H9 (cell line): ENCODE data around the gene SCN1B. TPM values are rescaled to one million over a fixed set of nuclear protein-coding genes. Genes with fewer than 3 reads are reported as not detected.

ENCODE experiments used
- DNase-seq: peaks from one replicate; pipeline ENCODE4 v3.0.0-alpha.2; 2017
- H2AFZ ChIP-seq: one replicate; pipeline ENCODE4 v1.6.1; 2013; ENCODE audit warnings: mild to moderate bottlenecking, low read length, control low read depth, moderate library complexity
- H2AK5ac ChIP-seq: 2 replicates; pipeline ENCODE4 v1.6.1; 2013; ENCODE audit warnings: low read length, control low read depth, mixed read lengths; ENCODE audit not compliant: insufficient read length
- H2BK120ac ChIP-seq: one replicate; pipeline ENCODE4 v1.6.1; 2013; ENCODE audit warnings: low read depth, mild to moderate bottlenecking, low read length, control low read depth, inconsistent platforms; ENCODE audit not compliant: poor library complexity, severe bottlenecking
- H2BK12ac ChIP-seq: 2 replicates; pipeline ENCODE4 v1.6.1; 2013; ENCODE audit warnings: low read length, control low read depth, mixed read lengths, low read depth; ENCODE audit not compliant: insufficient read length
- H2BK15ac ChIP-seq: 2 replicates; pipeline ENCODE4 v1.6.1; 2013; ENCODE audit warnings: low read depth, low read length, control low read depth
- H2BK20ac ChIP-seq: one replicate; pipeline ENCODE4 v1.6.1; 2013; ENCODE audit warnings: low read depth, mild to moderate bottlenecking, low read length, control low read depth, inconsistent platforms; ENCODE audit not compliant: poor library complexity, severe bottlenecking
- H2BK5ac ChIP-seq: 2 replicates; pipeline ENCODE4 v1.6.1; 2013; ENCODE audit warnings: low read length, control low read depth, mixed read lengths; ENCODE audit not compliant: insufficient read length
- H3K14ac ChIP-seq: 2 replicates; pipeline ENCODE4 v1.6.1; 2013; ENCODE audit warnings: low read length, control low read depth; ENCODE audit not compliant: insufficient read depth
- H3K18ac ChIP-seq: 2 replicates; pipeline ENCODE4 v1.6.1; 2013; ENCODE audit warnings: low read depth, mild to moderate bottlenecking, mixed read lengths, low read length, control low read depth; ENCODE audit not compliant: insufficient read length
- H3K23ac ChIP-seq: 2 replicates; pipeline ENCODE4 v1.6.1; 2013; ENCODE audit warnings: low read length, control low read depth, mixed read lengths, low read depth; ENCODE audit not compliant: insufficient read length
- H3K23me2 ChIP-seq: 2 replicates; pipeline ENCODE4 v1.6.1; 2013; ENCODE audit warnings: low read depth, mild to moderate bottlenecking, mixed read lengths, low read length, control low read depth; ENCODE audit not compliant: insufficient read length, poor library complexity, severe bottlenecking
- H3K27ac ChIP-seq: 2 replicates; pipeline ENCODE4 v1.5.1; 2013; ENCODE audit warnings: low read length, control low read depth, mixed read lengths, low read depth; ENCODE audit not compliant: insufficient read length
- H3K27me3 ChIP-seq: 2 replicates; pipeline ENCODE4 v1.6.1; 2013; ENCODE audit warnings: low read length, control low read depth, inconsistent platforms; ENCODE audit not compliant: insufficient read depth
- H3K4ac ChIP-seq: 2 replicates; pipeline ENCODE4 v1.6.1; 2013; ENCODE audit warnings: low read depth, mild to moderate bottlenecking, control low read depth, inconsistent platforms, low read length, moderate library complexity
- H3K4me1 ChIP-seq: 2 replicates; pipeline ENCODE4 v1.6.1; 2013; ENCODE audit warnings: low read length, control low read depth, inconsistent platforms; ENCODE audit not compliant: insufficient read depth
- H3K4me2 ChIP-seq: 2 replicates; pipeline ENCODE4 v1.6.1; 2013; ENCODE audit warnings: low read length, control low read depth, mixed read lengths; ENCODE audit not compliant: insufficient read length, insufficient read depth
- H3K56ac ChIP-seq: 2 replicates; pipeline ENCODE4 v1.6.1; 2013; ENCODE audit warnings: low read depth, mild to moderate bottlenecking, mixed read lengths, low read length, control low read depth; ENCODE audit not compliant: insufficient read length
- H3K79me1 ChIP-seq: 2 replicates; pipeline ENCODE4 v1.6.1; 2013; ENCODE audit warnings: low read depth, mild to moderate bottlenecking, moderate library complexity, low read length, control low read depth, inconsistent platforms; ENCODE audit not compliant: insufficient read depth, poor library complexity, severe bottlenecking
- H3K79me2 ChIP-seq: 2 replicates; pipeline ENCODE4 v1.6.1; 2013; ENCODE audit warnings: low read length, control low read depth, inconsistent platforms; ENCODE audit not compliant: insufficient read depth
- H3K9ac ChIP-seq: 2 replicates; pipeline ENCODE4 v1.6.1; 2013; ENCODE audit warnings: low read length, control low read depth, mixed read lengths; ENCODE audit not compliant: insufficient read length; ENCODE audit errors: extremely low read depth
- H3K9me3 ChIP-seq: one replicate; pipeline ENCODE4 v1.6.1; 2013; ENCODE audit warnings: low read depth, low read length, inconsistent platforms; ENCODE audit not compliant: control insufficient read depth
- H3T11ph ChIP-seq: one replicate; pipeline ENCODE4 v1.6.1; 2013; ENCODE audit warnings: mild to moderate bottlenecking, low read length, control low read depth, inconsistent platforms
- H4K20me1 ChIP-seq: one replicate; pipeline ENCODE4 v1.6.1; 2013; ENCODE audit not compliant: control insufficient read depth, insufficient read length, insufficient read depth
- H4K5ac ChIP-seq: 2 replicates; pipeline ENCODE4 v1.6.1; 2013; ENCODE audit warnings: low read depth, mild to moderate bottlenecking, mixed read lengths, low read length, control low read depth; ENCODE audit not compliant: insufficient read length
- H4K8ac ChIP-seq: replicated peaks from 2 replicates; pipeline ENCODE4 v1.6.1; 2013; ENCODE audit warnings: low read length, control low read depth, mixed read lengths, low read depth; ENCODE audit not compliant: insufficient read length
- H4K91ac ChIP-seq: 2 replicates; pipeline ENCODE4 v1.6.1; 2013; ENCODE audit warnings: low read depth, mild to moderate bottlenecking, moderate library complexity, mixed read lengths, low read length, control low read depth; ENCODE audit not compliant: insufficient read length
- H3K27ac Mint-ChIP-seq, 3 experiments: 2 replicates in 2 of 3; 3 replicates in 1 of 3; pipeline ENCODE4 v1.8.0; 2020 to 2021; ENCODE audit warnings: mixed read lengths in 3 of 3, mild to moderate bottlenecking in 1 of 3, moderate library complexity in 1 of 3
- H3K27me3 Mint-ChIP-seq: 2 replicates; pipeline ENCODE4 v1.8.0; 2021; ENCODE audit warnings: low read depth, mild to moderate bottlenecking, moderate library complexity, mixed read lengths
- H3K36me3 Mint-ChIP-seq, 3 experiments: 2 replicates in 2 of 3; 3 replicates in 1 of 3; pipeline ENCODE4 v1.8.0; 2020 to 2021; ENCODE audit warnings: low read depth in 3 of 3, mixed read lengths in 3 of 3; ENCODE audit not compliant: insufficient read depth in 1 of 3
- H3K4me1 Mint-ChIP-seq, 2 experiments: 2 replicates each; pipeline ENCODE4 v1.8.0; 2020; ENCODE audit warnings: mixed read lengths in 2 of 2
- H3K4me3 Mint-ChIP-seq, 2 experiments: 2 replicates in 1 of 2; 3 replicates in 1 of 2; pipeline ENCODE4 v1.8.0; 2020 to 2021; ENCODE audit warnings: mild to moderate bottlenecking in 2 of 2, mixed read lengths in 2 of 2, moderate library complexity in 1 of 2
- H3K9me3 Mint-ChIP-seq, 2 experiments: 2 replicates in 1 of 2; 3 replicates in 1 of 2; pipeline ENCODE4 v1.8.0; 2020; ENCODE audit warnings: mild to moderate bottlenecking in 2 of 2, mixed read lengths in 2 of 2, moderate library complexity in 1 of 2
- WGBS: extraction: QIAGEN DNeasy Blood & Tissue Kit; methylation state at CpG from one replicate; pipeline ENCODE4 v1.1.7; 2013; ENCODE audit warnings: missing lambda C conversion rate, low lambda C conversion rate, mixed read lengths; ENCODE audit not compliant: insufficient read length; ENCODE audit errors: extremely low coverage; 5-methylcytosine and 5-hydroxymethylcytosine counted together
- total RNA-seq: library from RNA; stranded (reverse); gene quantifications from 2 replicates; pipeline ENCODE4 v1.2.1, GENCODE V29; 2021
- TF ChIP-seq, protein P1 (sequence below): fragments of 200-600 bp; sonication (generic); conservative IDR thresholded peaks from 3 replicates; pipeline ENCODE4 v1.8.0; 2021; ENCODE audit warnings: antibody characterized with exemption, mild to moderate bottlenecking

SCN1B gene
- total RNA-seq, 1 experiment from 2014 or later: 3.8 TPM

DNA sequence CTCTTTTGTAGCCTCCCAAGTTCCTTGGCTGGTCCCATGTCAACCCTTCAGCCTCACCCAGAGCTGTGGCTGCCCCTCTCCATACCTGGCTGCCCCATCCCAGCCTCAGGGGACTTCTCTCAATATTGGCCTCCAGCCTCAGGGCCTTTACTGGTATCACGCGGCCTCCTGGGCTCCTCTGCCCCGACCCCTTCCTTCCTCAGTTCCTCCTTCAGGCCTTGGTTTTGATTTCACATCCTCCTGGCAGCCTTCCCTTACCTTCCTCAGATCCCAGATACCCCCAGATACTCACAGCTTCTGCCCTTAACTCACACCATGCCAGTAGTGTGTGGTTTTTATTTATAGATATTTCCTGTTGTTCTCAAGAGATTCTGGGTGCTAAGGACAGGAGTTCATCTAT is 12.8 kb upstream of the SCN1B start:
- Mint-ChIP-seq H3K9me3 (no peaks in the 10 kb centered on the region), H3K4me3 (no peak overlapping the region), H3K36me3 (peaks cover 72 to 95% (median 87%) of the 10 kb centered on the region in 3 experiments), H3K4me1 (0 out of 4 replicates have a peak, but pooled peaks cover 0 to 4% of the 10 kb centered on the region in 2 experiments), H3K27ac (peak overlapping the region in 1 of 3 experiments; percentile 68; a peak in 1 of 7 replicates), H3K27me3 (no peaks in the 10 kb centered on the region)
- Histone ChIP-seq H4K20me1 (no peaks in the 10 kb centered on the region), H2BK5ac (no peak overlapping the region), H3K23me2 (no peaks in the 10 kb centered on the region), H4K91ac (no peak overlapping the region), H3K9ac (no peak overlapping the region), H3K27ac (no peak overlapping the region), H3K79me1 (no peaks in the 10 kb centered on the region), H3K27me3 (no peaks in the 10 kb centered on the region), H3T11ph (no peak overlapping the region), H3K4me1 (no peaks in the 10 kb centered on the region), H3K9me3 (no peaks in the 10 kb centered on the region), H2AK5ac (no peak overlapping the region), H3K4ac (no peak overlapping the region), H3K14ac (no peak overlapping the region), H2BK120ac (no peak overlapping the region), H2BK12ac (no peak overlapping the region), H2BK15ac (no peak overlapping the region), H3K18ac (no peak overlapping the region), H3K56ac (no peak overlapping the region), H4K8ac (no peak overlapping the region), H4K5ac (no peak overlapping the region), H2BK20ac (no peak overlapping the region), H2AFZ (no peak overlapping the region), H3K4me2 (no peak overlapping the region), H3K23ac (no peak overlapping the region), H3K79me2 (no peaks in the 10 kb centered on the region)
- TF ChIP-seq, protein P1, sequence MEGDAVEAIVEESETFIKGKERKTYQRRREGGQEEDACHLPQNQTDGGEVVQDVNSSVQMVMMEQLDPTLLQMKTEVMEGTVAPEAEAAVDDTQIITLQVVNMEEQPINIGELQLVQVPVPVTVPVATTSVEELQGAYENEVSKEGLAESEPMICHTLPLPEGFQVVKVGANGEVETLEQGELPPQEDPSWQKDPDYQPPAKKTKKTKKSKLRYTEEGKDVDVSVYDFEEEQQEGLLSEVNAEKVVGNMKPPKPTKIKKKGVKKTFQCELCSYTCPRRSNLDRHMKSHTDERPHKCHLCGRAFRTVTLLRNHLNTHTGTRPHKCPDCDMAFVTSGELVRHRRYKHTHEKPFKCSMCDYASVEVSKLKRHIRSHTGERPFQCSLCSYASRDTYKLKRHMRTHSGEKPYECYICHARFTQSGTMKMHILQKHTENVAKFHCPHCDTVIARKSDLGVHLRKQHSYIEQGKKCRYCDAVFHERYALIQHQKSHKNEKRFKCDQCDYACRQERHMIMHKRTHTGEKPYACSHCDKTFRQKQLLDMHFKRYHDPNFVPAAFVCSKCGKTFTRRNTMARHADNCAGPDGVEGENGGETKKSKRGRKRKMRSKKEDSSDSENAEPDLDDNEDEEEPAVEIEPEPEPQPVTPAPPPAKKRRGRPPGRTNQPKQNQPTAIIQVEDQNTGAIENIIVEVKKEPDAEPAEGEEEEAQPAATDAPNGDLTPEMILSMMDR: no peak
- no peak for DNase-seq
- WGBS: no CpG with 5 or more reads among the region's 3 CpGs
